GM19035 (cell line): ENCODE data around the gene PLK2.
A peak's percentile ranks its signal among the peaks of the same experiment; 100 is the strongest.

Experiments used
- ATAC-seq: cut with Tn5 transposase; IDR thresholded peaks from one replicate; pipeline ENCODE4 v1.9.1; 2021; ENCODE audit not compliant: unreplicated experiment

PLK2 gene

GRCh38 chr5:58460002-58460731 is at the start of gene PLK2:
TSS of gene PLK2 (minus strand) at chr5:58460086. CDS start at chr5:58459959, 127 bp downstream.
- peak; percentile 75 for ATAC-seq

- ATAC-seq: no peak
These were observed 47.8 kb upstream of the PLK2 start for GRCh38 chr5:58507715-58508114.

GRCh38 chr5:58505971-58506640 is 46.2 kb upstream of the PLK2 start:
- no peak for ATAC-seq

GRCh38 chr5:58505502-58505901 is 45.6 kb upstream of the PLK2 start:
- no peak for ATAC-seq

GRCh38 chr5:58504766-58505165 is 44.9 kb upstream of the PLK2 start:
- ATAC-seq: no peak

- no peak for ATAC-seq
These were observed 43.6 kb upstream of the PLK2 start for GRCh38 chr5:58503390-58504046.

GRCh38 chr5:58501778-58502417 is 42.0 kb upstream of the PLK2 start:
- ATAC-seq: no peak

GRCh38 chr5:58499941-58500340 is 40.1 kb upstream of the PLK2 start:
- no peak for ATAC-seq

- no peak for ATAC-seq
These were observed 39.3 kb upstream of the PLK2 start for GRCh38 chr5:58499231-58499630.

- ATAC-seq: no peak
These were observed 38.6 kb upstream of the PLK2 start for GRCh38 chr5:58498340-58498942.

- no peak for ATAC-seq
These were observed 38.0 kb upstream of the PLK2 start for GRCh38 chr5:58497921-58498320.

GRCh38 chr5:58497386-58497785 is 37.5 kb upstream of the PLK2 start:
- ATAC-seq: no peak

- ATAC-seq: no peak
These were observed 36.6 kb upstream of the PLK2 start for GRCh38 chr5:58496488-58496887.

- ATAC-seq: no peak
These were observed 33.3 kb upstream of the PLK2 start for GRCh38 chr5:58493141-58493540.

GRCh38 chr5:58491216-58491892 is 31.5 kb upstream of the PLK2 start, which contains the start of gene GAPT:
TSS of gene GAPT (plus strand) at chr5:58491435. CDS start at chr5:58494537, 3,102 bp downstream.
- ATAC-seq: peak; percentile 58

- ATAC-seq: no peak
These were observed 30.6 kb upstream of the PLK2 start for GRCh38 chr5:58490402-58491050.

- ATAC-seq: no peak
These were observed 26.4 kb upstream of the PLK2 start for GRCh38 chr5:58486290-58486689.

- no peak for ATAC-seq
These were observed 24.6 kb upstream of the PLK2 start for GRCh38 chr5:58484505-58484904.

- ATAC-seq: no peak
These were observed 22.6 kb upstream of the PLK2 start for GRCh38 chr5:58482536-58482935.

- ATAC-seq: no peak
These were observed 21.9 kb upstream of the PLK2 start for GRCh38 chr5:58481828-58482227.
